ENCODE results near the gene GLCE.
"Not testable (repeated sequence)": the region's sequence is repeated elsewhere in the genome, so short reads cannot be mapped to it uniquely, and the experiment has no call there.

DNA sequence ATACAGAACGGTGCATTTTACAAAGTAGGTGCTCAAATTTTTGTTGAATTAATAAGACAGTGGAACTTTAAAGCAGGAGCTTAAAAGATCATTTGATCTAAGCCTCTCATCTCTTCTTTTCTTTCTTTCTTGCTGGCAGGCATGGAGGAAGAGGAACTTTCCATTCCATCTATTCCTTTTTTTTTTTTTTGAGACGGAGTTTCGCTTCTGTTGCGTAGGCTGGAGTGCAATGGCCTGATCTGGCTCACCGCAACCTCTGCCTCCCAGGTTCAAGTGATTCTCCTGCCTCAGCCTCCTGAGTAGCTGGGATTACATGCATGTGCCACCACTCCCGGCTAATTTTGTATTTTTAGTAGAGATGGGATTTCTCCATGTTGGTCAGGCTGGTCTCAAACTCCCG lies 7.9 kb downstream of the GLCE start:
- not testable (repeated sequence) for TF ChIP-seq CTCF (IDR thresholded peaks at IDR 0.05 in 2 of 3, conservative IDR thresholded peaks at IDR 0.05 in 1 of 3; ENCODE audit: control insufficient read depth in 2 of 3, extremely low read depth in 1 of 3, insufficient read depth in 1 of 3, low read depth in 3 of 3, low read length in 3 of 3); NRF1 (conservative IDR thresholded peaks at IDR 0.05; ENCODE audit: low read depth, low read length); SMC3 (IDR thresholded peaks at IDR 0.05; ENCODE audit: borderline replicate concordance, low read length); TCF3 (IDR thresholded peaks at IDR 0.05; ENCODE audit: borderline replicate concordance, insufficient read depth, low read depth, low read length); TAF1 (IDR thresholded peaks at IDR 0.05; ENCODE audit: borderline replicate concordance, low read depth, low read length); POLR2A (IDR thresholded peaks at IDR 0.05; ENCODE audit: low read depth, low read length); RAD51 (IDR thresholded peaks at IDR 0.05); SMAD5 (IDR thresholded peaks at IDR 0.05; ENCODE audit: low read depth); RFX5 (IDR thresholded peaks at IDR 0.05; ENCODE audit: low read depth, low read length); SUZ12 (IDR thresholded peaks at IDR 0.05; ENCODE audit: unreplicated experiment)
- TF ChIP-seq, protein P1, sequence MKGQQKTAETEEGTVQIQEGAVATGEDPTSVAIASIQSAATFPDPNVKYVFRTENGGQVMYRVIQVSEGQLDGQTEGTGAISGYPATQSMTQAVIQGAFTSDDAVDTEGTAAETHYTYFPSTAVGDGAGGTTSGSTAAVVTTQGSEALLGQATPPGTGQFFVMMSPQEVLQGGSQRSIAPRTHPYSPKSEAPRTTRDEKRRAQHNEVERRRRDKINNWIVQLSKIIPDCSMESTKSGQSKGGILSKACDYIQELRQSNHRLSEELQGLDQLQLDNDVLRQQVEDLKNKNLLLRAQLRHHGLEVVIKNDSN (IDR thresholded peaks at IDR 0.05; ENCODE audit: borderline replicate concordance, extremely low read length, insufficient read depth, low read depth, low read length): not testable (repeated sequence)

Data from GM12878 (cell line).